GM12892 (cell line): ENCODE measurements around the gene YTHDF1.

Experiments
- POLR2A ChIP-seq: IDR thresholded peaks from 2 replicates; pipeline ENCODE4 v1.6.1; 2011; ENCODE audit warnings: low read depth, low read length, control low read depth
- POLR2AphosphoS5 ChIP-seq: IDR thresholded peaks from 2 replicates; pipeline ENCODE4 v1.6.1; 2011; ENCODE audit warnings: low read depth, low read length, control low read depth

DNA sequence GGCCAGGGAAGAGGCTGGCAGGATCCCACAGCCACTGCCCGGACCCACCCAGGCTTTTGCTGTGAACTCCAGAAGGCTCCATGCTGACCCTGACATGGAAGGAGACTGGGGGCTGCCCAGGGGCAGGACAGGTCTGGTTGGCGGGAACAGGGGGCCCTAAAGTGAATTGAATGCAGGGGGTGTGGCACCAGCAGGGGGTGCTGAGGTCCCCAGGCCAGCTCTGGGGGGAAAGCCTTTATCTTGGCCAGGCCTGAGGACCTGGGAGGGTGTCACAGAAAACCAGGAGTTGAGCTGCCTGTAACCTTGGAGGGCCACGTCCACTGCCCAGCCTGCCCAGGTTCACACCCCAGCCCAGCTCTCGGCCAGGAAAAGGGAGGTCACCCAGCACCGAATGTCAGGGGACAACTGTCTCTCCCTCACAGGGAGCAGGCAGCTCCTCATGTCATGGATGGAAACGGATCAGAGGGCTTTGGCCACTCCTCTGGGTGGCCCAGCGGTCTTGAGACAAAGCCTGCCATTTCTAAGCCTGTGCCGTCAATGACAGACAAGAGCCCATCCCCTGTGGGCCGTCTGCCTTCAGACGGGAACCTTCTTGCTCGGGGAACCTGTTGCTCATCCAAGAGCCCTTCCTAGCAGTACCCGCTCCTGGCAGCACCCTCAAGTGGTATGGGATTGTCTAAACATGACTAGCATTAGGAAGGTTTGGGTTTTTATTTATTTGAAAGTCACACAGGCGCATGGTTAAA lies 2.9 kb upstream of the YTHDF1 start:
- TF ChIP-seq POLR2A (no peak), POLR2AphosphoS5 (no peak)
